BLaER1 (cell line): ENCODE data around the gene KIF3A.

ENCODE experiments used
- H3K27ac ChIP-seq: shearing (Covaris generic); formaldehyde crosslinking; 2 replicates; pipeline ENCODE4 v1.8.1; 2022
- H3K27me3 ChIP-seq: shearing (Covaris generic); formaldehyde crosslinking; 2 replicates; pipeline ENCODE4 v1.8.1; 2022
- H3K36me3 ChIP-seq: shearing (Covaris generic); formaldehyde crosslinking; 2 replicates; pipeline ENCODE4 v1.8.1; 2022
- H3K4me1 ChIP-seq: shearing (Covaris generic); formaldehyde crosslinking; 2 replicates; pipeline ENCODE4 v1.8.1; 2022
- H3K4me2 ChIP-seq: shearing (Covaris generic); formaldehyde crosslinking; 2 replicates; pipeline ENCODE4 v1.8.1; 2022
- H3K4me3 ChIP-seq: shearing (Covaris generic); formaldehyde crosslinking; 2 replicates; pipeline ENCODE4 v1.8.1; 2022
- H3K9ac ChIP-seq: shearing (Covaris generic); formaldehyde crosslinking; 2 replicates; pipeline ENCODE4 v1.8.1; 2022
- H3K9me3 ChIP-seq: shearing (Covaris generic); formaldehyde crosslinking; 2 replicates; pipeline ENCODE4 v1.8.1; 2022
- H4K20me1 ChIP-seq: shearing (Covaris generic); formaldehyde crosslinking; 2 replicates; pipeline ENCODE4 v1.8.1; 2022
- Cebpa-rat ChIP-seq: shearing (Covaris generic); IDR thresholded peaks from 2 replicates; pipeline ENCODE4 v1.8.1; 2022

The KIF3A gene

GRCh38 chr5:132671000-132671399, 66.3 kb downstream of the KIF3A start:
- no peak overlapping the region for H3K9ac ChIP-seq
- H3K4me2 ChIP-seq, result no peak overlapping the region
- no peaks in the 10 kb centered on the region for H3K4me1 ChIP-seq

DNA sequence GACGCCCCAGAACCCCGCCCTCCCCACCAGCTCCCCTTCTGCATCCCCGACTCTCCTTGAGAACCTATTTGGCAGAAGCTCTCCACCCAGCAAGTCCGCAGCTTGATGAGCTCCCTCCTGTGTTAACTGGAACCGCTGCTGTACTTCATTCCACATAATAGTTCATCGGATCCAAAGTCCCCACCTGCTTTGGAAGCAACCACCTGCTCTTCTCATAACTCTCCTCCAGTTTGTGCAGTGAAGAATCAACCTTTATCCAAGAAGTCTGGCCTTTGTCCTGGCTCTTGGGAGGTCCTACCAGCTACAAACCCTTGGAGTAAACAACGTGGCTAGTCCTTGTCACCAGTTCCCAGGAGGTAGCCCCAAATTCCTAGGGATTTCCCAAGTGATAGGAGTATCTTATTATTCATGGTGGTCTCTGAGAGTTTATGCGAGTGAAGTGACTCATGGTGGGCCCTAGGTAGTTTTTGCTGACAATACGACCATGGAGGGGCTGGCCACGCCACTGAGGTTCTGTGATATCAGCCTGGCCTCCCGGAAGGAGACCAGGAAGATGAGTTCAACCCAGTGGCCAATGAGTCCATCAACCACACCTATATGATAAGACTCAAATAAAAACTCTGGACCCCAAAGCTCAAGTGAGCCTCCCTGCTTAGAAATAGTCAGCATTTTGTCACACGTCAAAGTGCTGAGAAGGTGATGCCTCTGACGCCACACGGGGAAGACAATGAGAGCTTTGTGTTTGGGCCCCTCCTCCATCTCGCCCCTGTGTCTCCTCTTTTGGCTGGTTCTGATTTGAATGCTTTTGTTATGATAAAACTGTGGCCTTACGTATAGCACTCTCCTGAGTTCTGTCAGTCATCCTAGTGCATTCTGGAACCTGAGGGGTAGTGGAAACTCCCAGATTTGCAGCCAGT, 67.1 kb downstream of the KIF3A start:
- no peak for TF ChIP-seq Cebpa-rat
- H3K4me2 ChIP-seq, result no peak overlapping the region
- no peaks in the 10 kb centered on the region for H3K27me3 ChIP-seq
- no peak overlapping the region for H3K27ac ChIP-seq
- H3K36me3 ChIP-seq, result no peaks in the 10 kb centered on the region
- no peak overlapping the region for H3K9ac ChIP-seq
- no peaks in the 10 kb centered on the region for H3K4me1 ChIP-seq
- H3K4me3 ChIP-seq, result no peak overlapping the region
- no peaks in the 10 kb centered on the region for H4K20me1 ChIP-seq
- no peaks in the 10 kb centered on the region for H3K9me3 ChIP-seq

More at GRCh38 chr5:132671000-132671399, 66.3 kb downstream of the KIF3A start:
- TF ChIP-seq Cebpa-rat, result no peak
- Histone ChIP-seq H3K4me3 (no peak overlapping the region), H3K27ac (no peak overlapping the region), H4K20me1 (no peaks in the 10 kb centered on the region), H3K9me3 (no peaks in the 10 kb centered on the region), H3K36me3 (no peaks in the 10 kb centered on the region), H3K27me3 (no peaks in the 10 kb centered on the region)

DNA sequence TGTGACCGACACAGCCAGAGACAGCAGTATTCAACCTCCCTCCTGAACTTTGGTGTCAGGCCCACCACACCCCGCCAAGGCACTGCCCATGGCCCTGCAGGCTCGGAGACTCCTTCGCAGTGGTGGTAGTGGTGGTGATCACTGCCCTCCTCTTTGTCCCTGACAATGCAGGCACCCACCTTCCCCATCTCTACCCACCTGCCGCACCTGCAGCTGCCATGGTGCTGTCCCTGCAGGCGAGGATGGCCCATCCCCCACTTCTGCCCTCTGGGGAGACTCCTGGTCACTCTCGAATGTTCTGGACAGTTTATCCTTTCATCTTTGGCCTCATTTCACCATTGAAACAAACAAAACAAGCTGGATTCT, 67.9 kb downstream of the KIF3A start:
- Histone ChIP-seq H3K9ac (no peak overlapping the region), H3K4me2 (no peak overlapping the region), H3K4me3 (no peak overlapping the region), H4K20me1 (no peaks in the 10 kb centered on the region), H3K4me1 (peaks cover 6% of the 10 kb centered on the region), H3K9me3 (no peaks in the 10 kb centered on the region), H3K36me3 (no peaks in the 10 kb centered on the region), H3K27me3 (no peaks in the 10 kb centered on the region), H3K27ac (no peak overlapping the region)
- TF ChIP-seq Cebpa-rat, result no peak

- no peak for TF ChIP-seq Cebpa-rat
- peaks cover 12% of the 10 kb centered on the region for H3K4me1 ChIP-seq
Observed at GRCh38 chr5:132668706-132669454, 68.5 kb downstream of the KIF3A start.

GRCh38 chr5:132667761-132668705, 69.3 kb downstream of the KIF3A start:
- no peak overlapping the region for H3K27ac ChIP-seq
- TF ChIP-seq Cebpa-rat, result no peak
- no peaks in the 10 kb centered on the region for H3K9me3 ChIP-seq
- H3K27me3 ChIP-seq, result no peaks in the 10 kb centered on the region
- H3K4me3 ChIP-seq, result no peak overlapping the region
- H3K9ac ChIP-seq, result no peak overlapping the region
- no peaks in the 10 kb centered on the region for H4K20me1 ChIP-seq
- H3K4me2 ChIP-seq, result no peak overlapping the region
- H3K36me3 ChIP-seq, result no peaks in the 10 kb centered on the region
- peaks cover 20% of the 10 kb centered on the region for H3K4me1 ChIP-seq

More at GRCh38 chr5:132668706-132669454, 68.5 kb downstream of the KIF3A start:
- Histone ChIP-seq H3K9me3 (no peaks in the 10 kb centered on the region), H3K4me2 (no peak overlapping the region), H3K27me3 (no peaks in the 10 kb centered on the region), H3K4me3 (no peak overlapping the region), H3K9ac (no peak overlapping the region), H4K20me1 (no peaks in the 10 kb centered on the region), H3K27ac (no peak overlapping the region), H3K36me3 (no peaks in the 10 kb centered on the region)

DNA sequence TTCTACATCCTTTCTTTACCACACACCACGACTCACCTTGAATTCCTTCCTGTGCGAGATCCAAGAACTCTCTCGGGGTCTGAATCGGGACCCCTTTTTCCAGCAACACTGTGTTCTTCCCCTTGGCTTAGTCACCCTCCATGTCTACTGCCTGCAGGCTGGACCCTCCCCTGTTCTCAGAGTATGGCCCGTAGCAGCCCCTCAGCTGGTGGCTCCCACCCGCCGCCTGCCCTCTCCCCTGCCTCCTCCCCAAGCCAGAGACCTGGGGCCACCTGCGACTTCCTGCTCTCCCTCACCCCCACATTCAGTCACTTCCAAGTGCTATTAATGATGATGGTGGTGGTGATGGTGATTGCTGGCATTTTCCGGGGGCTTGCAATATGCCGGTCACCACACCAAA, 70.0 kb downstream of the KIF3A start:
- Histone ChIP-seq H3K36me3 (no peaks in the 10 kb centered on the region), H3K4me1 (peaks cover 28% of the 10 kb centered on the region)

GRCh38 chr5:132666310-132667123, 70.8 kb downstream of the KIF3A start:
- no peaks in the 10 kb centered on the region for H4K20me1 ChIP-seq
- peaks cover 36% of the 10 kb centered on the region for H3K4me1 ChIP-seq
- H3K9ac ChIP-seq, result no peak overlapping the region
- no peak overlapping the region for H3K4me2 ChIP-seq
- no peak overlapping the region for H3K27ac ChIP-seq
- no peak for TF ChIP-seq Cebpa-rat
- no peaks in the 10 kb centered on the region for H3K27me3 ChIP-seq
- no peaks in the 10 kb centered on the region for H3K36me3 ChIP-seq
- H3K4me3 ChIP-seq, result no peak overlapping the region
- no peaks in the 10 kb centered on the region for H3K9me3 ChIP-seq

More for the DNA sequence above, 70.0 kb downstream of the KIF3A start:
- no peaks in the 10 kb centered on the region for H4K20me1 ChIP-seq
- no peaks in the 10 kb centered on the region for H3K9me3 ChIP-seq
- H3K9ac ChIP-seq, result no peak overlapping the region
- H3K4me2 ChIP-seq, result no peak overlapping the region
- H3K27me3 ChIP-seq, result no peaks in the 10 kb centered on the region
- no peak overlapping the region for H3K27ac ChIP-seq
- no peak for TF ChIP-seq Cebpa-rat
- no peak overlapping the region for H3K4me3 ChIP-seq

DNA sequence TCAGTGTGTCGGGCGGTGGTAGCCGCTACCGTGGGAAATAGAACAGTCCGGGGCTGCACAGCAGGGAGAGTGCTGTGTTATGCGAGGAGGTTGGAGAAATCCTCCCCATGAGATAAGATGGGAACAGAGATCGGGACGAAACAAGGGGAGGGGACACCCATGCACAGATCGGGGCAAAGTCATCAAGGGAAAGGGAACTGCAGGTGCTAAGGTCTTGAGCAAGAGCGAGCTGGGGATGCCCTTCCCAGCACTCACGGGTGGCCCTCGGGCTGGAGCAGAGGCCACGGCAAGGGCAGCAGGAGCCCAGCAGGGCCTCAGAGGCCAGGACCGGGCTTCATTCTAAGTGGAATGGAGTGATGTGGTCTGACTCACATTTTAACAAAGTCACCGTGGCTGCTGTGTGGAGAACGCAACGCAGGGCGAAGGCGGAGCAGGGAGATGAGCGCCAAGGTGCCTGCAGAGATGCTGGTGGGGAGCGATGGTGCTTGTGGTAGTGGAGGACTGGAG, 71.7 kb downstream of the KIF3A start:
- no peaks in the 10 kb centered on the region for H3K27me3 ChIP-seq
- no peaks in the 10 kb centered on the region for H3K9me3 ChIP-seq
- H3K4me3 ChIP-seq, result no peak overlapping the region
- no peaks in the 10 kb centered on the region for H3K36me3 ChIP-seq
- no peak overlapping the region for H3K9ac ChIP-seq
- no peak overlapping the region for H3K4me2 ChIP-seq
- no peak for TF ChIP-seq Cebpa-rat
- no peaks in the 10 kb centered on the region for H4K20me1 ChIP-seq
- H3K4me1 ChIP-seq, result peaks cover 44% of the 10 kb centered on the region
- H3K27ac ChIP-seq, result no peak overlapping the region
